Karpas-422 (cell line): ENCODE results near the gene IRF9. TPM values are rescaled to one million over a fixed set of nuclear protein-coding genes. Genes with fewer than 3 reads are reported as not detected.

Experiments used
- DNase-seq: peaks from one replicate; pipeline ENCODE4 v3.0.0-alpha.2; 2015
- H2AFZ ChIP-seq: fragments of 200-600 bp; sonication (generic); 2 replicates; pipeline ENCODE4 v1.6.1; 2014; ENCODE audit warnings: antibody characterized with exemption, low read length, mixed read lengths
- H3K27ac ChIP-seq: fragments of 200-600 bp; sonication (generic); 2 replicates; pipeline ENCODE4 v1.5.1; 2014; ENCODE audit warnings: mild to moderate bottlenecking, low read length, moderate library complexity
- H3K27me3 ChIP-seq: fragments of 200-600 bp; sonication (generic); 2 replicates; pipeline ENCODE4 v1.6.1; 2014; ENCODE audit warnings: low read length, mixed read lengths
- H3K36me3 ChIP-seq: fragments of 200-600 bp; sonication (generic); 2 replicates; pipeline ENCODE4 v1.6.1; 2014; ENCODE audit warnings: low read length, mixed read lengths; ENCODE audit not compliant: insufficient read depth
- H3K4me1 ChIP-seq: fragments of 200-600 bp; sonication (generic); 2 replicates; pipeline ENCODE4 v1.6.1; 2014; ENCODE audit warnings: mild to moderate bottlenecking, low read length, mixed read lengths
- H3K4me2 ChIP-seq: fragments of 200-600 bp; sonication (generic); 2 replicates; pipeline ENCODE4 v1.6.1; 2014; ENCODE audit warnings: low read length, low read depth, mild to moderate bottlenecking; ENCODE audit not compliant: poor library complexity, severe bottlenecking
- H3K4me3 ChIP-seq: fragments of 200-600 bp; sonication (generic); 2 replicates; pipeline ENCODE4 v1.5.1; 2014; ENCODE audit warnings: mild to moderate bottlenecking, antibody characterized with exemption, low read length, mixed read lengths
- H3K79me2 ChIP-seq: fragments of 200-600 bp; sonication (generic); 2 replicates; pipeline ENCODE4 v1.6.1; 2014; ENCODE audit warnings: mild to moderate bottlenecking, low read length, mixed read lengths
- H3K9ac ChIP-seq: fragments of 200-600 bp; sonication (generic); 2 replicates; pipeline ENCODE4 v1.6.0; 2014; ENCODE audit warnings: low read length
- H3K9me2 ChIP-seq: fragments of 200-600 bp; sonication (generic), shearing (Covaris generic); replicated peaks from 2 replicates; pipeline ENCODE4 v1.6.0; 2014; ENCODE audit warnings: mild to moderate bottlenecking, low read length, moderate library complexity; ENCODE audit not compliant: insufficient read depth
- H3K9me3 ChIP-seq: fragments of 300-700, 200-600 bp; sonication (generic); 2 replicates; pipeline ENCODE4 v1.6.1; 2014; ENCODE audit warnings: low read length, mixed read lengths
- H4K20me1 ChIP-seq: fragments of 200-600 bp; sonication (generic); 2 replicates; pipeline ENCODE4 v1.6.1; 2014; ENCODE audit warnings: mild to moderate bottlenecking, antibody characterized with exemption, low read length, low read depth; ENCODE audit not compliant: insufficient read depth
- total RNA-seq: library from RNA; depleted of rRNA; stranded (reverse); fragments of >200 nt; shearing (Covaris generic); gene quantifications from 2 replicates; pipeline ENCODE4 v1.2.3, GENCODE V29; 2014; ENCODE audit warnings: low replicate concordance

Gene IRF9
- total RNA-seq, 1 experiment from 2014 or later, result 79.8 TPM

- H3K4me2 ChIP-seq, result no peak overlapping the region
- DNase-seq, result no peak
- H3K27ac ChIP-seq, result no peak overlapping the region
- H2AFZ ChIP-seq, result no peak overlapping the region
- no peaks in the 10 kb centered on the region for H4K20me1 ChIP-seq
- no peak overlapping the region for H3K9ac ChIP-seq
- no peaks in the 10 kb centered on the region for H3K9me2 ChIP-seq
- H3K4me3 ChIP-seq, result no peak overlapping the region
- peaks cover 8% of the 10 kb centered on the region for H3K9me3 ChIP-seq
- no peaks in the 10 kb centered on the region for H3K4me1 ChIP-seq
- no peaks in the 10 kb centered on the region for H3K27me3 ChIP-seq
- H3K36me3 ChIP-seq, result peaks cover 72% of the 10 kb centered on the region
- H3K79me2 ChIP-seq, result 0 out of 2 replicates have a peak, but pooled peaks cover 3% of the 10 kb centered on the region
Measured at GRCh38 chr14:24204163-24205146, 43.4 kb downstream of the IRF9 start.

DNA sequence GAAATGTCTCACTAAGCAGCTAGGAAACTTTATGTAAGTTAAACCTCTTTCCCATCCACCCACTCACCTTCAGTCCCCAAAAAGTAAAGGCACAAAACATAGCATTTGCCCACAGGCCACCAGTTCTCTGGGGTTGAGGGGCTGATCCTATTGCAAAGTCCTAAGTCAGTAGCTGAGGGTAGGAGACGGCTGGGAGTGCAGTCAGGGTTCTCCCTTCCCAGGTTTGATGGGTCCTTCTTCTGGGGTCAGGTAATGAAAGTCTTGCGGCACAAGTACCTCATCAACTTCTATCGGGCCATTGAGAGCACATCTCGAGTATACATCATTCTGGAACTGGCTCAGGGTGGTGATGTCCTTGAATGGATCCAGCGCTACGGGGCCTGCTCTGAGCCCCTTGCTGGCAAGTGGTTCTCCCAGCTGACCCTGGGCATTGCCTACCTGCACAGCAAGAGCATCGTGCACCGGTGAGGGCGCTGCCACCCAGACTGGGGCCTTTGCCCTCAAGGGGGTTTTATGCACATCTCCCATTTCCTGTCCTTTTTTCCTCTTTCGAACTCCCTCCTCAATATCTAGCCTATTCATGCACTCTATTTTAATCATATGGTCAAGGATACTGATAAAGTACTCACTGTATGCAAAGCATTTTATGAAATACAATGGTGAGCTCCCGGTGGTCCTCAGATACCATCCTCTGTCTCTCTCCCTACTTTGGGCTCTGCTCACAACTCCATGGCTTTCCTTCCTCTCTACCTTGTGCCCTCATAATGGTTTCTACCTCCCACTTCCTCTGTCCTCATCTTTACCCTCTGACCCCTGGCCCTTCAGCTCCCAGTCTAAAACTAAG is 45.4 kb downstream of the IRF9 start:
- H3K36me3 ChIP-seq, result peaks cover 85% of the 10 kb centered on the region
- H3K4me2 ChIP-seq, result no peak overlapping the region
- H3K4me3 ChIP-seq, result no peak overlapping the region
- H3K9me2 ChIP-seq, result no peaks in the 10 kb centered on the region
- peaks cover 6% of the 10 kb centered on the region for H3K79me2 ChIP-seq
- H4K20me1 ChIP-seq, result no peaks in the 10 kb centered on the region
- H3K9me3 ChIP-seq, result peaks cover 8% of the 10 kb centered on the region
- H3K9ac ChIP-seq, result no peak overlapping the region
- no peaks in the 10 kb centered on the region for H3K27me3 ChIP-seq
- peaks cover under 1% of the 10 kb centered on the region; the same call in 1 of the 2 replicates for H3K4me1 ChIP-seq
- H3K27ac ChIP-seq, result no peak overlapping the region
- H2AFZ ChIP-seq, result no peak overlapping the region
- no peak for DNase-seq

DNA sequence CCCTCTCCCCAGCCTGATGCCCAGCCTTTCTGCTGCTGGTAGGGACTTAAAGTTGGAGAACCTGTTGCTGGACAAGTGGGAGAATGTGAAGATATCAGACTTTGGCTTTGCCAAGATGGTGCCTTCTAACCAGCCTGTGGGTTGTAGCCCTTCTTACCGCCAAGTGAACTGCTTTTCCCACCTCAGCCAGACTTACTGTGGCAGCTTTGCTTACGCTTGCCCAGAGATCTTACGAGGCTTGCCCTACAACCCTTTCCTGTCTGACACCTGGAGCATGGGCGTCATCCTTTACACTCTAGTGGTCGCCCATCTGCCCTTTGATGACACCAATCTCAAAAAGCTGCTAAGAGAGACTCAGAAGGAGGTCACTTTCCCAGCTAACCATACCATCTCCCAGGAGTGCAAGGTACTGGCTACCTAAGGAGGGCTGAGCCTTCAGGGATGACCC is 46.1 kb downstream of the IRF9 start:
- H3K9ac ChIP-seq, result no peak overlapping the region
- no peak overlapping the region for H2AFZ ChIP-seq
- H3K36me3 ChIP-seq, result peaks cover 86% of the 10 kb centered on the region
- H3K9me3 ChIP-seq, result peaks cover 6% of the 10 kb centered on the region
- H3K4me2 ChIP-seq, result no peak overlapping the region
- H3K27me3 ChIP-seq, result no peaks in the 10 kb centered on the region
- H3K4me1 ChIP-seq, result peaks cover 7% of the 10 kb centered on the region
- H3K79me2 ChIP-seq, result peaks cover 11% of the 10 kb centered on the region
- no peaks in the 10 kb centered on the region for H3K9me2 ChIP-seq
- DNase-seq, result no peak
- no peak overlapping the region for H3K27ac ChIP-seq
- no peak overlapping the region for H3K4me3 ChIP-seq
- no peaks in the 10 kb centered on the region for H4K20me1 ChIP-seq

GRCh38 chr14:24207625-24208024 is 46.6 kb downstream of the IRF9 start:
- Histone ChIP-seq H3K27me3 (no peaks in the 10 kb centered on the region), H3K4me2 (no peak overlapping the region), H3K9me3 (peaks cover 6% of the 10 kb centered on the region), H3K9me2 (no peaks in the 10 kb centered on the region), H3K27ac (no peak overlapping the region), H3K36me3 (peaks cover 82% of the 10 kb centered on the region), H3K4me1 (peaks cover 11% of the 10 kb centered on the region), H3K4me3 (no peak overlapping the region), H2AFZ (no peak overlapping the region), H3K9ac (no peak overlapping the region), H4K20me1 (no peaks in the 10 kb centered on the region), H3K79me2 (peaks cover 15% of the 10 kb centered on the region)
- no peak for DNase-seq

GRCh38 chr14:24211311-24211710 is 50.2 kb downstream of the IRF9 start:
- Histone ChIP-seq H3K36me3 (peaks cover 52% of the 10 kb centered on the region), H3K9me3 (no peaks in the 10 kb centered on the region), H3K79me2 (peaks cover 20% of the 10 kb centered on the region), H3K27me3 (no peaks in the 10 kb centered on the region), H3K9ac (no peak overlapping the region), H3K9me2 (no peaks in the 10 kb centered on the region), H4K20me1 (no peaks in the 10 kb centered on the region), H3K4me2 (no peak overlapping the region), H3K27ac (no peak overlapping the region), H3K4me1 (peaks cover 34% of the 10 kb centered on the region), H2AFZ (no peak overlapping the region), H3K4me3 (no peak overlapping the region)
- no peak for DNase-seq

DNA sequence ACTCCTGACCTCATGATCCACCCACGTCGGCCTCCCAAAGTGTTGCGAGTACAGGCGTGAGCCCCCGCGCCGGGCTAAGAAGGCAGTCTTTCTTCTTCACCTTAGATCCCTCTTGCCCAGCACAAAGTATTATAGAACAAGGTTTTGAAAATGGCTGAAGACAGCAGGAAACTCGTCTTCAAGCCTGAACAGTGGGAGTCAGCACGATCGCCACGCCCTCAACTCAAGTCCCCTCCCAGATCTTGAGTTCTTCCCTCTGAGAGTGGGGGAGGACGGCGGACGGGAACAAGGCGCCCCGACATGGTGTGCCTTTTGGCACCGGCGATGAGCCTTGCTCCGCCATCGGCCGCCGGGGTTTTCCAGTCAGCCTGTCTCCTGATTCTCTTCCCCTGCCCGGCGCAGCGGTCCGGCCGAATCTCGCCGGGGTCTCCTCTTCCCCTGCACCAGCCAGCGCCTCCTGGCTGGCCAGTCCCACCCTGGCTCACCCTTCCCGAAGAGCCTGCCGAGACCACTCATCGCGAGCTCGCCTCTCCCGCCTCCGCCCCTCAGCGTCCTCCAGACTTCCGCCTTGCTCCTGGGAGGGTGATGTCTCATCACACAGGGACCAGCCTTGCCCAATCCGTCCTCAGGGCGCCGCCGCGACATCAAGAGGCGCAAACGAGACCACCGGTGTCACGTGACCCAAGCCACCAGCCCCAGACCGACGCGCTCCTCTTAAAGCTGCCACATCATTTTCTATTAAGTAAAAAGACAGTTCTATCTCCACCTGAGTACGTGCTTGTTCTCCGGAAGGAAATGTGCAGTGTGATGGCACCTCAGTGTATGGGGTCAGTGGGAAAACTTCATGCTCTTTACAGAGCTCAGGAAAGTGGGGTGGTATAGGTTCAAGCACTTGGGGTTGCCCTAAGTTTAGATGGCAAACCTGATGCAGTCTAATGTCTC is 52.1 kb downstream of the IRF9 start, which contains the start of gene CHMP4A:
Gene CHMP4A (minus strand): TSS at position 565 of the 942 bp plus-strand sequence. CDS start 49 bp downstream, at position 516.
- H3K4me1 ChIP-seq, result peaks cover 40% of the 10 kb centered on the region
- H3K9ac ChIP-seq, result peak within 1 kb of the TSS; percentile 91
- H3K79me2 ChIP-seq, result peaks cover 20% of the 10 kb centered on the region
- H3K9me3 ChIP-seq, result no peaks in the 10 kb centered on the region
- H3K27ac ChIP-seq, result peak within 1 kb of the TSS; percentile 82
- no peaks in the 10 kb centered on the region for H3K27me3 ChIP-seq
- DNase-seq, result peak; percentile 100
- peak within 1 kb of the TSS; percentile 81 for H3K4me2 ChIP-seq
- no peaks in the 10 kb centered on the region for H3K9me2 ChIP-seq
- peak within 1 kb of the TSS; percentile 83 for H3K4me3 ChIP-seq
- no peak within 1 kb of the TSS; the same call in 1 of the 2 replicates for H2AFZ ChIP-seq
- peaks cover 33% of the 10 kb centered on the region for H3K36me3 ChIP-seq
- no peaks in the 10 kb centered on the region for H4K20me1 ChIP-seq

DNA sequence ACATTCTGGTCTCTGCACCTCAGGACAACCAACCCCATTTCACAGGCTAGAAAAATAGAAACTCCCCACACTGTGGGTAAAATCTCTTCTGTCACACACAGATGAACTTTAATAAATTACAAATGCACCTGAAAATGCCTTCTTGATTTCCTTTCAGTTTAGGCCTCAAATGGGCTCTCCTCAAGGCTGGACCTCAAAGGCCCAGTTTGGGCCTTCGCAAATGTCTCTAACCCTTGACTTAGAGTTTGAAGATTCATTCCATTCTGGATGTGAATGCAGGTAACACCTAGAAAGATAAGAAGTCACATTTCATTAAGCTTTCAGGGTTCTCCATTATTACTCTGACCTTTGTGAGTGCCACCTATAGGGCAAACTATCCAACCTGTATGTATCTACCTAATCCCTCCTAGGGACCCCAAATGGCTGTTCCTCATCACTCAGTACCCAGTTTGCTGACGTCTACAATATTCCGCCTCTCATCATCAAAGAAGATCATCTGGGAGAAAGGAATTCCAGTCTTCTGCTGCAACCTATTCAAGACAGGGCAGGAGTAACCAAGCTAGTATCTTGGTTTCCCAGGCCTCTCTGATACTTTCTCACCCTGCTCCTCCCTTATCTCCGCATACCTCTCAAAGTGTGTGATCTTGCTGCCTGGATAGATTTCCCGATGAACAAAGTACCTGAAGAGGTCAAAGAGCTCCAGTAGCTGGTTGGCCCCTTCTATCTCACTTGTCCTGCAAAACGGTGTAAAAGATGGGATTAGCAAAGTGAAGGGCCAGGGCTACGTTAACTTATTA is 53.0 kb downstream of the IRF9 start:
- Histone ChIP-seq H3K79me2 (peaks cover 22% of the 10 kb centered on the region), H3K27me3 (no peaks in the 10 kb centered on the region), H3K9me3 (no peaks in the 10 kb centered on the region), H3K4me2 (peak overlapping the region; percentile 81), H3K4me1 (peaks cover 40% of the 10 kb centered on the region), H4K20me1 (no peaks in the 10 kb centered on the region), H3K4me3 (peak overlapping the region; percentile 83), H3K27ac (peak overlapping the region; percentile 75), H3K9ac (peak overlapping the region; percentile 91), H3K9me2 (no peaks in the 10 kb centered on the region), H3K36me3 (peaks cover 28% of the 10 kb centered on the region), H2AFZ (no peak overlapping the region)
- DNase-seq, result no peak
